Subcutaneous abdominal adipose tissue (tissue), 5 donors: ENCODE results near the gene UNC5B.

Experiments used
- H3K27ac ChIP-seq: one replicate; pipeline ENCODE4 v1.7.0; 2013; ENCODE audit warnings: low read depth, mild to moderate bottlenecking, inconsistent platforms, low read length, moderate library complexity
- H3K27me3 ChIP-seq, 5 donors: one replicate each; pipeline ENCODE4 v1.7.0; 2013; ENCODE audit warnings: low read length in 5 of 5, inconsistent platforms in 1 of 5; ENCODE audit not compliant: control insufficient read depth in 5 of 5, insufficient read depth in 4 of 5
- H3K36me3 ChIP-seq, 5 donors: one replicate each; pipeline ENCODE4 v1.7.0; 2013; ENCODE audit warnings: low read length in 5 of 5; ENCODE audit not compliant: control insufficient read depth in 5 of 5, insufficient read depth in 5 of 5
- H3K4me1 ChIP-seq, 5 donors: one replicate each; pipeline ENCODE4 v1.7.0; 2013; ENCODE audit warnings: low read length in 5 of 5, mild to moderate bottlenecking in 3 of 5, moderate library complexity in 1 of 5; ENCODE audit not compliant: control insufficient read depth in 5 of 5, insufficient read depth in 5 of 5
- H3K4me3 ChIP-seq, 5 donors: one replicate each; pipeline ENCODE4 v1.7.0; 2013; ENCODE audit warnings: low read length in 5 of 5, low read depth in 1 of 5
- H3K9ac ChIP-seq, 5 donors: one replicate each; pipeline ENCODE4 v1.7.0; 2013; ENCODE audit warnings: low read length in 5 of 5, mild to moderate bottlenecking in 4 of 5, moderate library complexity in 3 of 5
- H3K9me3 ChIP-seq, 5 donors: one replicate each; pipeline ENCODE4 v1.7.0; 2013; ENCODE audit warnings: low read length in 5 of 5; ENCODE audit not compliant: control insufficient read depth in 5 of 5
- donor health status: healthy.
- donor health status: healthy.
- donor health status: healthy.
- donor health status: healthy.
- donor health status: healthy.

UNC5B gene

DNA sequence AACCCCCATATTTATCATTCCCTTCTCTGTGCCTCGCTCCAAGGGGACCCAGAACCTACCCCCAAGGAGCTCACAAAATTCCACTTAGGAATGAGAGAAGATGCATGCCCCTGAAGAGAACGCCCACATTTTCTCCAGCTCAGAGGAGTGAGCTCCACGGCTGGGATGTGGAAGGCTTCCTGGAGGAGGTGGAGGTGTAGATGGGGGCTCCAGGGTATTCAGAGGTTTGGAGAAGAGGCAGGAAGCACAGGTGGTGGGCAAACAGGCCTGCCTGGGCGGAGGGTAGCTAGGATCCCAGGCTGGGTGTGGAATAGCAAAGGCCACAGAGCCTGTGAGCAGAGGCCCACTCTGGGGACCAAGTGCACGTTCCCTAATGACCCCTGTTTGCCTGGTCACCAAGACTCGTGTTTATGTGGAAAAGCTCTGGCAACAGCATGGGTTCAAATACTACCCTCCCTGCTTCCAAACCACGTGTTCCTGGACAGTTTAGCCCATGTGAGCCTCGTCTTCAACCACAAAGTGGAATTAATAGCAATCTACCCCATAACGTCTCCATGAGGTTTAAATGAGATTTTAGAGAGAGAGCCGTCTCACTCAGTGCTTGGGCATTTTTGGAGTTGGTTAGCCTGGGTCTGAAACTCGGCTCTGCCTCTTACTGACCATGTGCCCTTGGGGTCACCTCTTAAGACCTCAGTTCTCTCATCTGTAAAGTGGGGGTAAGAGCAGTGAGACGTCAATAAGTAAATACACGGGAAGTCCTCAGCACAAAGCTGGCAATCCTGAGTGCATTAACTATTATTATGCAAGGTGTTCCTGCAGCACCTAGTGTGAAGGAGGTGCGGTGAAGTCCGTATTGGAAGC lies 24.7 kb downstream of the UNC5B start:
- no peaks in the 10 kb centered on the region for H3K36me3 ChIP-seq
- H3K27me3 ChIP-seq, result peaks cover 0 to 23% (median 6%) of the 10 kb centered on the region in 5 donors
- H3K4me1 ChIP-seq, result peaks cover 2 to 60% (median 36%) of the 10 kb centered on the region in 5 donors
- H3K9ac ChIP-seq, result no peak overlapping the region
- H3K9me3 ChIP-seq, result no peaks in the 10 kb centered on the region
- no peak overlapping the region for H3K27ac ChIP-seq
- no peak overlapping the region for H3K4me3 ChIP-seq

GRCh38 chr10:71237843-71238623 lies 25.7 kb downstream of the UNC5B start:
- H3K4me3 ChIP-seq, result no peak overlapping the region
- H3K9ac ChIP-seq, result no peak overlapping the region
- H3K9me3 ChIP-seq, result no peaks in the 10 kb centered on the region
- no peaks in the 10 kb centered on the region for H3K36me3 ChIP-seq
- no peak overlapping the region for H3K27ac ChIP-seq
- peaks cover 0 to 23% (median 6%) of the 10 kb centered on the region in 5 donors for H3K27me3 ChIP-seq
- H3K4me1 ChIP-seq, result peaks cover 2 to 57% (median 33%) of the 10 kb centered on the region in 5 donors

- H3K27ac ChIP-seq, result no peak overlapping the region
- no peak overlapping the region for H3K4me3 ChIP-seq
- H3K36me3 ChIP-seq, result no peaks in the 10 kb centered on the region
- no peak overlapping the region for H3K9ac ChIP-seq
- peaks cover 2 to 60% (median 36%) of the 10 kb centered on the region in 5 donors for H3K4me1 ChIP-seq
- no peaks in the 10 kb centered on the region for H3K9me3 ChIP-seq
- peaks cover 0 to 23% (median 6%) of the 10 kb centered on the region in 5 donors for H3K27me3 ChIP-seq
These were observed 26.3 kb downstream of the UNC5B start for GRCh38 chr10:71238626-71239025.

GRCh38 chr10:71239131-71239915 lies 27.0 kb downstream of the UNC5B start:
- Histone ChIP-seq H3K36me3 (no peaks in the 10 kb centered on the region), H3K27me3 (peaks cover 0 to 23% (median 6%) of the 10 kb centered on the region in 5 donors), H3K9ac (no peak overlapping the region), H3K4me1 (peaks cover 6 to 61% (median 43%) of the 10 kb centered on the region in 5 donors), H3K9me3 (no peaks in the 10 kb centered on the region), H3K27ac (no peak overlapping the region), H3K4me3 (no peak overlapping the region)

DNA sequence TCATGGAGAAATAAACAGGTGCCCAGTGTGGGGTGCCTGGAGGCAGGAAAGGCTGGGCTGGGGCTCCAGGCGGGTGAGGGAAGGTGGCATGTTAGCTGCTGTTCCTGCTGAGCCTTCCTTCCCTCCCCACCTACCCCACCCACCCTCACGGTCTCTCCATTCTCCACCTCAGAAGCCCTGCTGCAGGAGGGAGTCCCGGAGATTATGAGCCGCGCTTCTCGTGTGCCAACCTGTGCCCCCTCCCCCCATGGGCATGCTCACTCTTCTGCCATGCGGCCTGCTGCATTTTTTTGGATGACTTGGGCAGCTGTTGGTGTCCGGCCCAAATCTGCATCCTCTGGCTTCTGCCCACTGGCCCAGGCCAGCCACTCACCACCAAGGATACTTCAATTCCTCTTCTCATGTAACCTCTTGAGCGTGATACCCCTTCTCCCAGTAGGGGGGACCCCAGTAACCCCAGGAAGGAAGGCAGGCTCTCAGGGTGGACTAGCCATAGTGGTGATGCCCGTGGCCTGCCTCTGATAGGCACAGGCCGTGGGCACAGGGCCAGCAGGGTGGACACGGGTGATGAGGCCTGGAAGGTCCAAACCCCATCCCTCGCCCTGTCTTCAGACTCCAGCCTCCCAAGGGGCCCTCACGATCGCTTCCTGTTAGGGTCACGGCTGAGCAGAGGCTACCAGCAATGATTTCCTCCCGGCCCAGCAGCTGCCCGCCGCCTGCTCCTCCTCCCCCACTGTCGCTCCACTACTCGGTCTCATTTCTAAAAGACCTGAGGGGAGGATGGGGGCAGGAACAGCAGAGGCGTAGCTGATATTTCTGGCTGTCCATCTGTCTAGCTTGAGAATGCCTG lies 27.8 kb downstream of the UNC5B start:
- H3K9ac ChIP-seq, result no peak overlapping the region
- peaks cover 11 to 61% (median 49%) of the 10 kb centered on the region in 5 donors for H3K4me1 ChIP-seq

GRCh38 chr10:71241114-71241829 lies 28.9 kb downstream of the UNC5B start:
- no peaks in the 10 kb centered on the region for H3K36me3 ChIP-seq
- no peak overlapping the region for H3K9ac ChIP-seq
- H3K9me3 ChIP-seq, result no peaks in the 10 kb centered on the region
- no peak overlapping the region for H3K27ac ChIP-seq
- peaks cover 15 to 62% (median 49%) of the 10 kb centered on the region in 5 donors for H3K4me1 ChIP-seq
- H3K27me3 ChIP-seq, result peaks cover 4 to 18% (median 10%) of the 10 kb centered on the region in 5 donors
- no peak overlapping the region for H3K4me3 ChIP-seq

More for the DNA sequence above, 27.8 kb downstream of the UNC5B start:
- no peak overlapping the region for H3K4me3 ChIP-seq
- no peaks in the 10 kb centered on the region for H3K9me3 ChIP-seq
- peaks cover 0 to 22% (median 6%) of the 10 kb centered on the region in 5 donors for H3K27me3 ChIP-seq
- H3K36me3 ChIP-seq, result no peaks in the 10 kb centered on the region
- H3K27ac ChIP-seq, result no peak overlapping the region

- no peak overlapping the region for H3K9ac ChIP-seq
- H3K9me3 ChIP-seq, result no peaks in the 10 kb centered on the region
- H3K4me1 ChIP-seq, result peaks cover 15 to 64% (median 50%) of the 10 kb centered on the region in 5 donors
- no peak overlapping the region for H3K4me3 ChIP-seq
- no peaks in the 10 kb centered on the region for H3K36me3 ChIP-seq
- H3K27ac ChIP-seq, result no peak overlapping the region
- H3K27me3 ChIP-seq, result peaks cover 3 to 17% (median 9%) of the 10 kb centered on the region in 5 donors
These were observed 29.7 kb downstream of the UNC5B start for GRCh38 chr10:71241830-71242621.

DNA sequence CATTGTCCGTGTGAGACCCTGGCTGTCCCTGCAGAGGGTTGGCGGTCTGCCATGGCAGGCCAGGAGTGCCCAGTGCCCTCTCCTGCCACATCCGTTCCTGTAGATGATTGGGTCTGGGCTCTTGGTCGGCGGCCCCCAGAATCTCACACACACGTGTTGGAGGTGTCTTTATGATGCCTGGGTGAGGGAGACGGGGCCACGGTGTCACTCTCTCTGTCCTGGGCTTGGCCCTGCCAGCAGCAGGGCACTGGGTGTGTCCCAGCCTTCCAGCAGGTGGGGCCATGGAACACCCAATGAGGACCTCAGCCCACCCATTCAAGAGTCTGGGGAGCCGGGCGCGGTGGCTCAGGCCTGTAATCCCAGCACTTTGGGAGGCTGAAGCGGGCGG lies 30.2 kb downstream of the UNC5B start:
- no peaks in the 10 kb centered on the region for H3K36me3 ChIP-seq
- H3K27me3 ChIP-seq, result peaks cover 2 to 17% (median 6%) of the 10 kb centered on the region in 5 donors
- no peaks in the 10 kb centered on the region for H3K9me3 ChIP-seq
- H3K9ac ChIP-seq, result no peak overlapping the region
- H3K4me1 ChIP-seq, result peaks cover 15 to 64% (median 52%) of the 10 kb centered on the region in 5 donors
- H3K27ac ChIP-seq, result no peak overlapping the region
- H3K4me3 ChIP-seq, result no peak overlapping the region
